OCI-LY7 (cell line): ENCODE data around the gene OR10V1. TPM values are rescaled to one million over a fixed set of nuclear protein-coding genes. Genes with fewer than 3 reads are reported as not detected.

ENCODE experiments used
- BruUV-seq: library from RNA; stranded (reverse); fragments of 400-500 nt; replicated peaks from 2 replicates; lab custom pipeline; 2021; lab: Mats Ljungman, UMichigan
- CTCF ChIA-PET: fragments of 300-600 bp; sonication (Branson Sonifier 250); formaldehyde crosslinking; loops from one replicate; lab custom pipeline; 2022; ENCODE audit warnings: antibody characterized with exemption; ENCODE audit not compliant: unreplicated experiment; lab: Charles Lee
- POLR2A ChIA-PET: fragments of 300-600 bp; sonication (Branson Sonifier 250); formaldehyde crosslinking; loops from one replicate; lab custom pipeline; 2022; ENCODE audit warnings: antibody characterized with exemption; lab: Charles Lee
- DNase-seq: peaks from one replicate; pipeline ENCODE4 v3.0.0-alpha.2; 2015; ENCODE audit warnings: low spot score
- H2AFZ ChIP-seq: fragments of 200-600 bp; sonication (generic), shearing (Covaris generic); 2 replicates; pipeline ENCODE4 v1.6.1; 2014; ENCODE audit warnings: mild to moderate bottlenecking, antibody characterized with exemption, low read length, moderate library complexity
- H3K27ac ChIP-seq: fragments of 200-600 bp; sonication (generic); 2 replicates; pipeline ENCODE4 v1.5.1; 2014; ENCODE audit warnings: mixed run types, low read depth, mild to moderate bottlenecking, moderate library complexity, low read length, inconsistent platforms; ENCODE audit not compliant: poor library complexity, severe bottlenecking
- H3K36me3 ChIP-seq: fragments of 200-600 bp; sonication (generic); 2 replicates; pipeline ENCODE4 v1.6.1; 2014; ENCODE audit warnings: mild to moderate bottlenecking, antibody characterized with exemption, low read length, moderate library complexity, mixed read lengths; ENCODE audit not compliant: insufficient read depth
- H3K4me1 ChIP-seq: fragments of 200-600 bp; sonication (generic); 2 replicates; pipeline ENCODE4 v1.5.1; 2014; ENCODE audit warnings: mild to moderate bottlenecking, low read length; ENCODE audit not compliant: insufficient read depth, poor library complexity, severe bottlenecking
- H3K4me2 ChIP-seq: fragments of 200-600 bp; sonication (generic); 2 replicates; pipeline ENCODE4 v1.6.1; 2014; ENCODE audit warnings: mild to moderate bottlenecking, low read length
- H3K4me3 ChIP-seq: fragments of 200-600 bp; sonication (generic); 2 replicates; pipeline ENCODE4 v1.5.1; 2014; ENCODE audit warnings: mild to moderate bottlenecking, low read depth, low read length; ENCODE audit not compliant: poor library complexity, severe bottlenecking
- H3K79me2 ChIP-seq: fragments of 200-600 bp; sonication (generic); 2 replicates; pipeline ENCODE4 v1.6.1; 2016; ENCODE audit warnings: low read depth, mild to moderate bottlenecking, low read length, moderate library complexity, mixed read lengths; ENCODE audit not compliant: insufficient read depth
- H3K9me2 ChIP-seq: fragments of 200-600 bp; sonication (generic); 2 replicates; pipeline ENCODE4 v1.6.1; 2016; ENCODE audit warnings: mild to moderate bottlenecking, low read length, mixed read lengths; ENCODE audit not compliant: insufficient read depth
- H3K9me3 ChIP-seq: fragments of 200-600 bp; sonication (generic); 2 replicates; pipeline ENCODE4 v1.6.1; 2014; ENCODE audit warnings: mild to moderate bottlenecking, mixed run types, low read length, mixed read lengths
- H4K20me1 ChIP-seq: fragments of 200-600 bp; sonication (generic); 2 replicates; pipeline ENCODE4 v1.6.1; 2014; ENCODE audit warnings: mild to moderate bottlenecking, antibody characterized with exemption, low read length, moderate library complexity, mixed read lengths; ENCODE audit not compliant: insufficient read depth
- EZH2phosphoT487 ChIP-seq: fragments of 200-600 bp; sonication (generic); IDR thresholded peaks from 2 replicates; pipeline ENCODE4 v1.6.1; 2018; ENCODE audit warnings: low read depth, borderline replicate concordance, mild to moderate bottlenecking, mixed run types, antibody characterized with exemption, low read length, moderate library complexity, mixed read lengths
- intact Hi-C: fragments of 100-400 bp; cut with micrococcal nuclease; formaldehyde crosslinking; loops from one replicate; pipeline ENCODE4 v1.10.0; 2022; ENCODE audit not compliant: unreplicated experiment
- total RNA-seq, 2 experiments: library from RNA; depleted of rRNA in 1 of 2; stranded (reverse); fragments of >200 nt in 1 of 2; shearing (Covaris generic) in 1 of 2; gene quantifications; 2 replicates each; pipeline ENCODE4 v1.2.3, GENCODE V29; 2014 to 2022
- TF ChIP-seq, protein P1 (sequence below): fragments of 200-600 bp; sonication (generic); conservative IDR thresholded peaks from 2 replicates; pipeline ENCODE4 v1.5.1; 2014; ENCODE audit warnings: mild to moderate bottlenecking, antibody characterized with exemption, low read length, moderate library complexity, mixed read lengths

Gene OR10V1
- total RNA-seq, 2 experiments from 2014 or later: not detected

DNA sequence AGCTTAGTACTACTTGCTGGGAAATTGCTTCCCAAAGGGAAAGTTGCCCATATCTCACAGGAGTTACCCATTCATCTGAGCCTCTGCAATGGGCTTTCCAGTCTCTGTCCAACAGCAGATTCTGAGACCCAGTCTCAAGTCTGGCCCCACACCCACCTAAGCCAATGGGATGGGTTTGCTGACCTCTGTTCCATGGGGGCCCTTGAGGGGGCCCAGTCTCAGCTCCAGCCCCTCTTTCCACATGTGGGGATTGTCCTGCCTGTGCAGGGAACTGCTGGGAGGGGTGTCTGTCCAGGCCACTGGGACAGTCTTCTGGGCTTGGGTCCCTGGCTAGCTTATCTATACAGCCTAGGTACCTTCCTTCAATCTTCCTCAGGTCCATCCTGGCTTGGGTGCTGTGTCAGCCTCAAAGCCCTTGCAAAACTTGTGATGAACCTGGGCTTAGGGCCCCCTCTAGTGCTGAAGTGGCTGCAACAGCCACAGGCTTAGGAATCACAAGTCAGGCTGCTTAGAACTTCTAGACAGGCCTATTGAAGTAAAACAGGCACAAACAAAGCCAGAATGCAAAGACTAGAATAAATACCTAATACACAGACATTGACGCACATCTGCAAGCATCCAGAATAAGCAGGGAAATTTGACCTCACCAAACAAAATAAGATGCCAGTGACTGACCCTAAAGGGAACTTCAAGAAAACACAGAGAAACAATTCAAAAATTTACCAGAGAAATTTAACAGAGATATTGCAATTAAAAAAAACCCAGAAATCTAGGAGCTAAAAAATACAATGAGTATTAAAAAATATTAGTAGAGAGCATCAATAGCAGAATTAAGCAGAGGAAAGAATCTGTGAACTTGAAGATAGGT is 33.1 kb downstream of the OR10V1 start:
- intact Hi-C loops: loop anchor here (1.0 to 10.0 kb wide), 2 partner anchors 143 to 246 kb away; partner anchors contain the start of gene OR5A1
- TF ChIP-seq, protein P1, sequence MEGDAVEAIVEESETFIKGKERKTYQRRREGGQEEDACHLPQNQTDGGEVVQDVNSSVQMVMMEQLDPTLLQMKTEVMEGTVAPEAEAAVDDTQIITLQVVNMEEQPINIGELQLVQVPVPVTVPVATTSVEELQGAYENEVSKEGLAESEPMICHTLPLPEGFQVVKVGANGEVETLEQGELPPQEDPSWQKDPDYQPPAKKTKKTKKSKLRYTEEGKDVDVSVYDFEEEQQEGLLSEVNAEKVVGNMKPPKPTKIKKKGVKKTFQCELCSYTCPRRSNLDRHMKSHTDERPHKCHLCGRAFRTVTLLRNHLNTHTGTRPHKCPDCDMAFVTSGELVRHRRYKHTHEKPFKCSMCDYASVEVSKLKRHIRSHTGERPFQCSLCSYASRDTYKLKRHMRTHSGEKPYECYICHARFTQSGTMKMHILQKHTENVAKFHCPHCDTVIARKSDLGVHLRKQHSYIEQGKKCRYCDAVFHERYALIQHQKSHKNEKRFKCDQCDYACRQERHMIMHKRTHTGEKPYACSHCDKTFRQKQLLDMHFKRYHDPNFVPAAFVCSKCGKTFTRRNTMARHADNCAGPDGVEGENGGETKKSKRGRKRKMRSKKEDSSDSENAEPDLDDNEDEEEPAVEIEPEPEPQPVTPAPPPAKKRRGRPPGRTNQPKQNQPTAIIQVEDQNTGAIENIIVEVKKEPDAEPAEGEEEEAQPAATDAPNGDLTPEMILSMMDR: peak; percentile 92
- no peak for TF ChIP-seq EZH2phosphoT487
- CTCF ChIA-PET: interaction anchor here (0.6 kb wide), 1 partner anchor 143 kb away, joined by 3 read pairs; no protein-coding TSS in a partner anchor

DNA sequence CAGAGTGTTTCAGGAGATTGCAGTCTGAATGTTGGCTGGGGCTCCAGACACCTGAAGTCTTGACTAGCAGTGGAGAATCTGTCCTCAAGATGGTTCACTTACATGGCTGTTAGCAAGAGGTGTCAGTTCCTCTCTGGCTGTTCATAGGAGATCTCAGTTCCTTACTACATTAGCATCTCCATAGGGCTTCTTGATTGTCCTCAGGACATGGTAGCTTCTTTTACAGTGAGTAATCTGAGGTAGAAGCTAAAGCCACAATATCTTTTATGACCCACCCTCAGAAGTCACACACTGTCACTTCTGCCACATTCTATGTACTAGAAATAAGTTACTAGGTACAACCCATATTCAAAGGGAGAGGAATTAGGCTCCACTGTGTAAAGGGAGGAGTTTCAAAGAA is 34.3 kb downstream of the OR10V1 start:
- no peak overlapping the region for H3K4me2 ChIP-seq
- no peaks in the 10 kb centered on the region for H3K79me2 ChIP-seq
- no peak for DNase-seq
- CTCF ChIA-PET: no interaction called here
- H3K9me2 ChIP-seq: no peaks in the 10 kb centered on the region
- POLR2A ChIA-PET: no interaction called here
- intact Hi-C loops: no loop called here
- TF ChIP-seq, protein P1: no peak
- TF ChIP-seq EZH2phosphoT487: no peak
- no peaks in the 10 kb centered on the region for H3K36me3 ChIP-seq
- H4K20me1 ChIP-seq: no peaks in the 10 kb centered on the region
- BruUV-seq: no TSS peak
- H3K4me1 ChIP-seq: no peaks in the 10 kb centered on the region
- no peaks in the 10 kb centered on the region for H3K9me3 ChIP-seq
- H3K27ac ChIP-seq: no peak overlapping the region
- H2AFZ ChIP-seq: no peak overlapping the region
- H3K4me3 ChIP-seq: no peak overlapping the region

More for the DNA sequence above, 33.1 kb downstream of the OR10V1 start:
- no peak overlapping the region for H2AFZ ChIP-seq
- H3K9me2 ChIP-seq: no peaks in the 10 kb centered on the region
- no peaks in the 10 kb centered on the region for H3K9me3 ChIP-seq
- no peaks in the 10 kb centered on the region for H3K79me2 ChIP-seq
- POLR2A ChIA-PET: no interaction called here
- no peak overlapping the region for H3K4me3 ChIP-seq
- no peaks in the 10 kb centered on the region for H4K20me1 ChIP-seq
- DNase-seq: peak; percentile 78
- no peak overlapping the region for H3K27ac ChIP-seq
- no peaks in the 10 kb centered on the region for H3K4me1 ChIP-seq
- no peak overlapping the region for H3K4me2 ChIP-seq
- no TSS peak for BruUV-seq
- no peaks in the 10 kb centered on the region for H3K36me3 ChIP-seq

DNA sequence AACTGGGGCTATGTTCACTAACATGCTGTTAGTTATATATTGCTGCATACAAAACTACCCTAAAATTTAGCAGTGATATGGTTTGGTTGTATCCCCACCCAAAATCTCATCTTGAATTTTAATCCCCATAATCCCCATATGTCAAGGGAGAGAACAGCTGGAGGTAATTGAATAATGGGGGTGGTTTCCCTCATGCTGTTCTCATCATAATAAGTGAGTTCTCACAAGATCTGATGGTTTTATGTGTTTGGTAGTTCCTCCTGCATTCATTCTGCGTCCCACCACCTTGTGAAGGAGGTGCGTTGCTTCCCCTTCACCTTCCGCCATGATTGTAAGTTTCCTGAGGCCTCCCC is 34.9 kb downstream of the OR10V1 start:
- Histone ChIP-seq H4K20me1 (no peaks in the 10 kb centered on the region), H3K27ac (no peak overlapping the region), H3K36me3 (no peaks in the 10 kb centered on the region), H3K79me2 (no peaks in the 10 kb centered on the region), H2AFZ (no peak overlapping the region), H3K9me3 (no peaks in the 10 kb centered on the region), H3K4me2 (no peak overlapping the region), H3K9me2 (no peaks in the 10 kb centered on the region), H3K4me1 (no peaks in the 10 kb centered on the region), H3K4me3 (no peak overlapping the region)
- ChIA-PET POLR2A (interaction anchor here (0.6 kb wide), 1 partner anchor 1949 kb away, joined by 3 read pairs; no protein-coding TSS in a partner anchor), CTCF (no interaction called here)
- DNase-seq: no peak
- BruUV-seq: no TSS peak
- TF ChIP-seq EZH2phosphoT487: no peak
- TF ChIP-seq, protein P1: no peak
- intact Hi-C loops: no loop called here
